Ovary (tissue), 9 donors: ENCODE data around the gene SVIL. TPM values are rescaled to one million over a fixed set of nuclear protein-coding genes. Genes with fewer than 3 reads are reported as not detected.

Source experiments
- DNase-seq, 5 donors: peaks; one replicate each; pipeline ENCODE4 v3.0.0-alpha.2; 2019 to 2020
- H3K27ac ChIP-seq, 2 donors: fragments of 200-600 bp; one replicate each; pipeline versions ENCODE4 v1.5.1 to v1.8.0; 2019 to 2022
- H3K27me3 ChIP-seq: fragments of 200-600 bp; one replicate; pipeline ENCODE4 v1.8.0; 2022
- H3K36me3 ChIP-seq: fragments of 200-600 bp; sonication (generic); one replicate; pipeline ENCODE4 v1.5.1; 2019
- H3K4me1 ChIP-seq: one replicate; pipeline ENCODE4 v1.8.1; 2013; ENCODE audit warnings: mild to moderate bottlenecking, moderate library complexity; ENCODE audit not compliant: insufficient read depth
- H3K4me3 ChIP-seq: fragments of 200-600 bp; sonication (generic); one replicate; pipeline ENCODE4 v1.5.1; 2017
- H3K9me3 ChIP-seq, 2 donors: fragments of 200-600 bp in 1 of 2; sonication (generic) in 1 of 2; one replicate each; pipeline versions ENCODE4 v1.5.1 to v1.8.1; 2013 to 2019; ENCODE audit warnings: mild to moderate bottlenecking in 1 of 2, moderate library complexity in 1 of 2
- EP300 ChIP-seq: sonication (generic); formaldehyde crosslinking; IDR thresholded peaks from one replicate; pipeline ENCODE4 v1.6.1; 2017; ENCODE audit warnings: antibody characterized with exemption
- POLR2A ChIP-seq: fragments of 450-650 bp; IDR thresholded peaks from one replicate; pipeline ENCODE4 v1.6.1; 2017; ENCODE audit warnings: antibody characterized with exemption, mild to moderate bottlenecking, moderate library complexity
- WGBS, 3 donors: extraction: QIAGEN DNeasy Blood & Tissue Kit in 1 of 3; methylation state at CpG; one replicate each; pipeline versions ENCODE4 v1.1.5 to v1.1.7; 2013 to 2017; 5-methylcytosine and 5-hydroxymethylcytosine counted together
- intact Hi-C, 4 donors: fragments of 100-400 bp; cut with DNase I; formaldehyde crosslinking; loops; one replicate each; pipeline versions ENCODE4 v1.11.0 to v1.15.1; 2022 to 2023
- polyA plus RNA-seq, 2 donors: library from polyadenylated mRNA; stranded (reverse); fragments of 200-250 nt in 1 of 2; fragments of 350-450 nt in 1 of 2; fragmentation: Illumina TruSeq in 1 of 2; extraction: RNeasy Lipid Tissue Mini Kit (QIAGEN cat#74804) in 1 of 2; gene quantifications; one replicate each; pipeline ENCODE4 v1.2.3, GENCODE V29; 2013 to 2014
- total RNA-seq, 7 donors: library from RNA; depleted of rRNA in 2 of 7; stranded (reverse); fragments of >200 nt in 2 of 7; fragmentation: NEBNext Ultra II Directional in 3 of 7; extraction: Animal tissue kit (Norgen Biotek cat#: 25700) in 3 of 7; gene quantifications; one replicate each; pipeline versions ENCODE4 v1.1.0 to v1.2.4, GENCODE V29; 2016 to 2023
- TF ChIP-seq, protein P1 (sequence below), 3 donors: fragments of 450-650 bp in 2 of 3; fragments of 200-600 bp in 1 of 3; IDR thresholded peaks; one replicate each; pipeline versions ENCODE4 v1.5.1 to v1.8.0; 2016 to 2022; ENCODE audit warnings: antibody characterized with exemption in 3 of 3, mild to moderate bottlenecking in 1 of 3
- donor health status: DM: no; HTN: no; CAD: no; lungs with moderate emphysema.
- donor health status: DM: no; HTN: no; CAD: no.
- donor health status: Bipolar disorder and iron deficiency.
- donor health status: DM: yes; HTN: yes; CAD: no.
- donor health status: DM: no; HTN: no; CAD: no.
- donor health status: DM: yes; HTN: yes; CAD: no.

SVIL gene
- total and polyA plus RNA-seq, 9 donors: 49.9 to 225 (median 139) TPM

DNA sequence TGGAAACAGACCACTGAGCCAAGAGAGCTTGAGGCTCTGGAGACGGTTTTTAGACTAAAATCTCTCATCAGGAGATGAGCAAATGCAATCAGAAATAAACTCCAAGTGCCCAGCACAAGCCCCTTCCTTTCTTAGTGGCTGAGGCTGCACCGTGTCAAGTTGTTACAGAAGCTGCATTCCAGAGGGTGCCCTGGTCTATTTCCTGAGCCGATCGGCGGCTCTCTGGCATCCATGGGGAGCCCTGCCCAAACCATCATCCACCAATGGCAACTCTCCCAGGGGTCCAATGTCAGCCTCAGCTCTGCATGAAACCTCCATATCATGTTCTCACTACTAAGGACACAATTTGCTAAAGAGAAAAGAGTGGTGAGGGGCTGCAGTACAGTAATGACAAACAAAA lies 89.6 kb downstream of the SVIL start:
- no peak for TF ChIP-seq POLR2A
- TF ChIP-seq, protein P1, sequence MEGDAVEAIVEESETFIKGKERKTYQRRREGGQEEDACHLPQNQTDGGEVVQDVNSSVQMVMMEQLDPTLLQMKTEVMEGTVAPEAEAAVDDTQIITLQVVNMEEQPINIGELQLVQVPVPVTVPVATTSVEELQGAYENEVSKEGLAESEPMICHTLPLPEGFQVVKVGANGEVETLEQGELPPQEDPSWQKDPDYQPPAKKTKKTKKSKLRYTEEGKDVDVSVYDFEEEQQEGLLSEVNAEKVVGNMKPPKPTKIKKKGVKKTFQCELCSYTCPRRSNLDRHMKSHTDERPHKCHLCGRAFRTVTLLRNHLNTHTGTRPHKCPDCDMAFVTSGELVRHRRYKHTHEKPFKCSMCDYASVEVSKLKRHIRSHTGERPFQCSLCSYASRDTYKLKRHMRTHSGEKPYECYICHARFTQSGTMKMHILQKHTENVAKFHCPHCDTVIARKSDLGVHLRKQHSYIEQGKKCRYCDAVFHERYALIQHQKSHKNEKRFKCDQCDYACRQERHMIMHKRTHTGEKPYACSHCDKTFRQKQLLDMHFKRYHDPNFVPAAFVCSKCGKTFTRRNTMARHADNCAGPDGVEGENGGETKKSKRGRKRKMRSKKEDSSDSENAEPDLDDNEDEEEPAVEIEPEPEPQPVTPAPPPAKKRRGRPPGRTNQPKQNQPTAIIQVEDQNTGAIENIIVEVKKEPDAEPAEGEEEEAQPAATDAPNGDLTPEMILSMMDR (IDR thresholded peaks at IDR 0.05): no peak
- no peak for TF ChIP-seq EP300
- WGBS, 3 donors: 50 to 67% (median 52%) methylated on average over 5 of the region's 5 CpGs
- Histone ChIP-seq H3K4me3 (no peak overlapping the region), H3K4me1 (peaks cover 12% of the 10 kb centered on the region), H3K9me3 (no peaks in the 10 kb centered on the region), H3K27me3 (no peaks in the 10 kb centered on the region), H3K36me3 (no peaks in the 10 kb centered on the region), H3K27ac (no peak overlapping the region)
- intact Hi-C loops: no loop called here
- no peak for DNase-seq

DNA sequence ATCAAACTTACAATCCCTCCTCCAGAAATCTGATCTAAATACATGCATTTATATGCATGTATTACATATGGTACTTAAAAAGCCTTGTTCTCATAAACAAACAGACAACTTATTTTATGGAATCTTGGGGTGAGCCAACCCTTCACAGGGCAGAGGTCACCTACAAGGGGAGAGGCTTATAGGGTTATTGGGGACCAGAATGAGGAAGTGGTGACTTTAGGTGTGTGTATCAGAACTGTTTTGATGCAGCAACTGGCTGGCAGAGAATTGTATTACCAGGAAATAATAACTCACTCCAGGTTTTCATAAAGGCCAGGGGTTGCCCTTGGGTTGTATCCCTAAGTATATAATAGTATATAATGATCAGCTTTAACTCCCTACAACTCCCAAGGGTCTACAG lies 91.1 kb downstream of the SVIL start:
- Histone ChIP-seq H3K36me3 (no peaks in the 10 kb centered on the region), H3K4me3 (no peak overlapping the region), H3K27me3 (no peaks in the 10 kb centered on the region), H3K9me3 (no peaks in the 10 kb centered on the region), H3K4me1 (peaks cover 12% of the 10 kb centered on the region), H3K27ac (no peak overlapping the region)
- DNase-seq: no peak
- no peak for TF ChIP-seq POLR2A
- TF ChIP-seq, protein P1 (IDR thresholded peaks at IDR 0.05): no peak
- no peak for TF ChIP-seq EP300
- intact Hi-C loops: no loop called here

DNA sequence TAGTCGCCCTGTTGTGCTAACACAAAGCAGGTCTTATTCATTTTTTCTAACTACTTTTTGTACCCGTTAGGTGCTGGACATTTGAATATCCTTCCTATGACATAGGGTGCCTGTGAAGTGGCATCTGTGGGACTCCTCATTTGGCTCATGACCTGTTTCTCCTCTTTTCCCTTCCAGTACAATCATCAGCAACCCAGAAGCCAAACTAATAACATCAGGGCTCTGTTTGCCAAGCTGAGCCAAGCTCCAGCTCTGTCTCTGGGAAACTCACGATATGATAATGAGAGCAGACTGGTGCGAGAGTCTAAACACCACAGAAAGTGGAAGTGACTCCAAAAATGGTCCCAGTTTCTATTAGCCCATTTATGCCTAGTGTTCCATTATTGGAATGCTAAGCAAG lies 92.0 kb downstream of the SVIL start:
- H3K27ac ChIP-seq: peak overlapping the region in 1 of 2 donors; percentile 7
- no peaks in the 10 kb centered on the region for H3K36me3 ChIP-seq
- H3K9me3 ChIP-seq: no peaks in the 10 kb centered on the region
- WGBS, 3 donors: 24 to 41% (median 37%) methylated on average over 4 of the region's 4 CpGs
- H3K4me3 ChIP-seq: no peak overlapping the region
- peaks cover 12% of the 10 kb centered on the region for H3K4me1 ChIP-seq
- DNase-seq: no peak
- H3K27me3 ChIP-seq: no peaks in the 10 kb centered on the region
- no peak for TF ChIP-seq POLR2A
- no peak for TF ChIP-seq EP300
- TF ChIP-seq, protein P1 (IDR thresholded peaks at IDR 0.05): no peak
- intact Hi-C loops: no loop called here

DNA sequence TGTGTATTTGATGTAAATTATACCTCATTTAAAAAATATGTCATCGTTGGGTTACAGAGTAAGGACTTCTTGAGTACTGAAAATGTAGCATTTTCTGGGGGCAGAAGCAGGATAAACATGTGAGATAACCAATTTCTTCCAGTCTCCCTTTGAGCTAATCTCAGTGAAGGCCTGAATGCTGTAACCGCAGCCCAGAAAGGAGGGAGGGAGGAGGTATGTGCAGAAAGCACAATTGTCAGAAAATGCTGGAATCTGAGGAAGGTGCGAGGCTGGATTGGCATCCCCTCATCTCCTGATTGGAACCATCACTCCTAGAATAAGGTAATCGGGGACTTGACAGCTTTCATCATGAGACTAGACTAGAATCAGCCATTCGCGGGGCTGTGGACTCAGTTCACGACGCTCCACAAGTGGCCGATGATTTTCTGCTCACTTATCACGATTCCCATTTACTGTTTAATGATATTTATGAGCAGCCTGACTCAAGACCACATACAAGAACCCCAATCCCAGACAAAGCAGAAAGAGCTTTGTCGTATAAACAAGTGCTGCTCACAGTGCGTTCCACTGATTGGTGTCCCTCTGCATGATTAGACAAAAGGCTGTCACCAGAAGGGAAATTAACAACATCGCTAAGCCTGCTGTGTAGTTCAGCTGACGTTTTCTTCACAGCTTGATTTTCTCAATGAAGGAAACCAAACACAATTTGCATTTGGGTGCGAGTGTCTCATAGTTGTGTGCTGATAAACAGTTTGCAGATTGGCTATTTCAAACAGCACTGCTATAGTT lies 93.2 kb downstream of the SVIL start:
- no peak for DNase-seq
- H3K27ac ChIP-seq: no peak overlapping the region
- no peaks in the 10 kb centered on the region for H3K9me3 ChIP-seq
- no peaks in the 10 kb centered on the region for H3K27me3 ChIP-seq
- H3K4me1 ChIP-seq: peaks cover 12% of the 10 kb centered on the region
- TF ChIP-seq EP300: no peak
- TF ChIP-seq, protein P1 (IDR thresholded peaks at IDR 0.05): no peak
- intact Hi-C loops: no loop called here
- no peak overlapping the region for H3K4me3 ChIP-seq
- WGBS, 3 donors: 75 to 80% (median 80%) methylated on average over 15 of the region's 15 CpGs
- H3K36me3 ChIP-seq: no peaks in the 10 kb centered on the region
